ENCODE data around the gene ZBTB3. TPM values are rescaled to one million over a fixed set of nuclear protein-coding genes. Genes with fewer than 3 reads are reported as not detected.

Gene ZBTB3
- total RNA-seq, 1 experiment from 2014 or later, result 7.1 TPM

- Mint-ChIP-seq H3K36me3 (ENCODE audit: insufficient read depth, unreplicated experiment) (peaks cover 79% of the 10 kb centered on the region), H3K4me3 (ENCODE audit: unreplicated experiment) (no peak overlapping the region), H3K4me1 (ENCODE audit: insufficient read depth, unreplicated experiment) (peaks cover 15% of the 10 kb centered on the region), H3K9me3 (ENCODE audit: unreplicated experiment) (no peaks in the 10 kb centered on the region), H3K27me3 (ENCODE audit: insufficient read depth, unreplicated experiment) (no peaks in the 10 kb centered on the region), H3K27ac (ENCODE audit: low read depth, unreplicated experiment) (no peak overlapping the region)
- intact Hi-C loops (cut with micrococcal nuclease), result no loop called here
- no TSS peak for BruUV-seq (replicated peaks)
- no peak for DNase-seq (ENCODE audit: unreplicated experiment)
- TF ChIP-seq CTCF (IDR thresholded peaks at IDR 0.05; ENCODE audit: unreplicated experiment), result no peak
- CTCF ChIA-PET, result interaction anchor here (0.7 to 1.7 kb wide), 3 partner anchors 23 to 60 kb away, joined by 3 to 5 read pairs (median 3); no protein-coding TSS in a partner anchor
- POLR2A ChIA-PET, result interaction anchor here (1.7 to 15.7 kb wide), 2 partner anchors 10 to 11 kb away, joined by 5 to 197 read pairs; partner anchors contain the start of genes HNRNPUL2 and TTC9C
Measured at GRCh38 chr11:62716206-62716605, 37.8 kb downstream of the ZBTB3 start.

- Mint-ChIP-seq H3K27me3 (ENCODE audit: insufficient read depth, unreplicated experiment) (no peaks in the 10 kb centered on the region), H3K27ac (ENCODE audit: low read depth, unreplicated experiment) (no peak overlapping the region)
- CTCF ChIA-PET, result interaction anchor here (0.6 to 1.7 kb wide), 6 partner anchors 15 to 72 kb away, joined by 3 to 5 read pairs (median 4); partner anchors contain the start of gene TMEM179B
Measured at GRCh38 chr11:62715150-62716130, 38.5 kb downstream of the ZBTB3 start.

GRCh38 chr11:62713343-62713742 lies 40.6 kb downstream of the ZBTB3 start:
- intact Hi-C loops (cut with micrococcal nuclease), result no loop called here
- CTCF ChIA-PET, result interaction anchor here (0.7 to 0.8 kb wide), 3 partner anchors 24 to 180 kb away, joined by 3 to 4 read pairs (median 3); partner anchors contain the start of gene LRRN4CL
- H3K36me3 Mint-ChIP-seq (ENCODE audit: insufficient read depth, unreplicated experiment), result peaks cover 72% of the 10 kb centered on the region

More at GRCh38 chr11:62715150-62716130, 38.5 kb downstream of the ZBTB3 start:
- Mint-ChIP-seq H3K36me3 (ENCODE audit: insufficient read depth, unreplicated experiment) (peaks cover 78% of the 10 kb centered on the region), H3K4me1 (ENCODE audit: insufficient read depth, unreplicated experiment) (peaks cover 15% of the 10 kb centered on the region), H3K4me3 (ENCODE audit: unreplicated experiment) (no peak overlapping the region), H3K9me3 (ENCODE audit: unreplicated experiment) (no peaks in the 10 kb centered on the region)
- BruUV-seq (replicated peaks), result no TSS peak
- no peak for DNase-seq (ENCODE audit: unreplicated experiment)
- no peak for TF ChIP-seq CTCF (IDR thresholded peaks at IDR 0.05; ENCODE audit: unreplicated experiment)
- intact Hi-C loops (cut with micrococcal nuclease), result no loop called here
- POLR2A ChIA-PET, result interaction anchor here (1.7 to 15.7 kb wide), 2 partner anchors 10 to 11 kb away, joined by 5 to 197 read pairs; partner anchors contain the start of genes HNRNPUL2 and TTC9C

More at GRCh38 chr11:62713343-62713742, 40.6 kb downstream of the ZBTB3 start:
- POLR2A ChIA-PET, result interaction anchor here (0.9 to 15.7 kb wide), 2 partner anchors 13 to 40 kb away, joined by 3 to 197 read pairs; partner anchors contain the start of genes HNRNPUL2 and TTC9C
- H3K27ac Mint-ChIP-seq (ENCODE audit: low read depth, unreplicated experiment), result no peak overlapping the region
- no peaks in the 10 kb centered on the region for H3K9me3 Mint-ChIP-seq (ENCODE audit: unreplicated experiment)
- no peaks in the 10 kb centered on the region for H3K27me3 Mint-ChIP-seq (ENCODE audit: insufficient read depth, unreplicated experiment)
- no peak for DNase-seq (ENCODE audit: unreplicated experiment)
- H3K4me1 Mint-ChIP-seq (ENCODE audit: insufficient read depth, unreplicated experiment), result peaks cover 21% of the 10 kb centered on the region
- no peak overlapping the region for H3K4me3 Mint-ChIP-seq (ENCODE audit: unreplicated experiment)
- no peak for TF ChIP-seq CTCF (IDR thresholded peaks at IDR 0.05; ENCODE audit: unreplicated experiment)
- BruUV-seq (replicated peaks), result no TSS peak

All from MCF 10A (cell line).